GM06990 (cell line): ENCODE results near the gene ZNF846.
"Not testable (repeated sequence)": the region's sequence is repeated elsewhere in the genome, so short reads cannot be mapped to it uniquely, and the experiment has no call there.

Experiments
- DNase-seq: peaks from one replicate; pipeline ENCODE4 v3.0.0-alpha.2; 2011; ENCODE audit not compliant: insufficient read length; ENCODE audit errors: extremely low read depth
- H3K27me3 ChIP-seq: replicated peaks from 2 replicates; pipeline ENCODE4 v1.6.0; 2011; ENCODE audit warnings: low read length; ENCODE audit not compliant: control insufficient read depth, insufficient read depth
- H3K36me3 ChIP-seq: 2 replicates; pipeline ENCODE4 v1.5.1; 2011; ENCODE audit warnings: low read length; ENCODE audit not compliant: control insufficient read depth, insufficient read depth
- H3K4me3 ChIP-seq: replicated peaks from 2 replicates; pipeline ENCODE4 v1.5.1; 2011; ENCODE audit warnings: low read depth, mild to moderate bottlenecking, control low read depth, low read length
- CTCF ChIP-seq: IDR thresholded peaks from 2 replicates; pipeline ENCODE4 v1.5.1; 2011; ENCODE audit warnings: low read length, control low read depth, mild to moderate bottlenecking, inconsistent platforms; ENCODE audit not compliant: insufficient read depth, poor library complexity, severe bottlenecking

ZNF846 gene

GRCh38 chr19:9792206-9793070, 23.9 kb upstream of the ZNF846 start:
- TF ChIP-seq CTCF = no peak
- peak; percentile 89 for DNase-seq

GRCh38 chr19:9791552-9792205, 23.1 kb upstream of the ZNF846 start:
- TF ChIP-seq CTCF = no peak
- peak; percentile 90 for DNase-seq

More at GRCh38 chr19:9792206-9793070, 23.9 kb upstream of the ZNF846 start:
- Histone ChIP-seq H3K4me3 (peak overlapping the region; percentile 77), H3K36me3 (no peaks in the 10 kb centered on the region), H3K27me3 (no peaks in the 10 kb centered on the region)

GRCh38 chr19:9791073-9791367, 22.5 kb upstream of the ZNF846 start:
- DNase-seq, H3K27me3 ChIP-seq, H3K36me3 ChIP-seq: not testable (repeated sequence)
- H3K4me3 ChIP-seq = peak overlapping the region; percentile 77

More at GRCh38 chr19:9791552-9792205, 23.1 kb upstream of the ZNF846 start:
- Histone ChIP-seq H3K36me3 (no peaks in the 10 kb centered on the region), H3K4me3 (peak overlapping the region; percentile 77), H3K27me3 (no peaks in the 10 kb centered on the region)

- H3K4me3 ChIP-seq, DNase-seq, H3K36me3 ChIP-seq, H3K27me3 ChIP-seq: not testable (repeated sequence)
Observed at GRCh38 chr19:9789579-9789978, 21.0 kb upstream of the ZNF846 start.

GRCh38 chr19:9789066-9789465, 20.5 kb upstream of the ZNF846 start:
- DNase-seq = no peak
- TF ChIP-seq CTCF = no peak
- Histone ChIP-seq H3K27me3 (no peaks in the 10 kb centered on the region), H3K36me3 (no peaks in the 10 kb centered on the region), H3K4me3 (no peak overlapping the region)

GRCh38 chr19:9788604-9789003, 20.1 kb upstream of the ZNF846 start:
- H3K27me3 ChIP-seq, DNase-seq, H3K36me3 ChIP-seq, H3K4me3 ChIP-seq: not testable (repeated sequence)

- no peak for DNase-seq
- Histone ChIP-seq H3K27me3 (no peaks in the 10 kb centered on the region), H3K36me3 (no peaks in the 10 kb centered on the region), H3K4me3 (no peak overlapping the region)
- TF ChIP-seq CTCF = no peak
Observed at GRCh38 chr19:9786819-9787218, 18.3 kb upstream of the ZNF846 start.
